ENCODE measurements around the gene APPL1.

- TF ChIP-seq EZH2 (IDR thresholded peaks at IDR 0.05; ENCODE audit: borderline replicate concordance, low read length) (no peak), CTCF (conservative IDR thresholded peaks at IDR 0.05 in 1 of 2, IDR thresholded peaks at IDR 0.05 in 1 of 2; ENCODE audit: extremely low read depth in 1 of 2, insufficient read depth in 1 of 2, low read depth in 1 of 2, low read length in 2 of 2) (no peak)
Observed at GRCh38 chr3:57199895-57200297, 27.6 kb upstream of the APPL1 start, which contains the start of gene HESX1.

All from mammary epithelial cell (primary cell).